Right ventricle myocardium superior (tissue), 1 donor: ENCODE results near the gene FRMPD4. TPM values are rescaled to one million over a fixed set of nuclear protein-coding genes. Genes with fewer than 3 reads are reported as not detected.
A peak's percentile ranks its signal among the peaks of the same experiment; 100 is the strongest.

Experiments used
- ATAC-seq: fragments of 200-7000 bp; cut with Tn5 transposase; one replicate; pipeline ENCODE4 v1.9.1; 2020; ENCODE audit warnings: mild to moderate bottlenecking; ENCODE audit not compliant: poor library complexity
- DNase-seq: peaks from one replicate; pipeline ENCODE4 v3.0.0-alpha.2; 2020
- intact Hi-C: fragments of 100-400 bp; cut with DNase I; formaldehyde crosslinking; loops from one replicate; pipeline ENCODE4 v1.11.2; 2022
- total RNA-seq: library from RNA; stranded (reverse); fragmentation: NEBNext Ultra II Directional; extraction: Animal tissue kit (Norgen Biotek cat#: 25700); gene quantifications from one replicate; pipeline ENCODE4 v1.2.1, GENCODE V29; 2021
- donor health status: DM: no; HTN: yes; CAD: no; lungs with severe emphysema.

Gene FRMPD4
- total RNA-seq, 1 donor from 2014 or later, result 1.3 TPM

DNA sequence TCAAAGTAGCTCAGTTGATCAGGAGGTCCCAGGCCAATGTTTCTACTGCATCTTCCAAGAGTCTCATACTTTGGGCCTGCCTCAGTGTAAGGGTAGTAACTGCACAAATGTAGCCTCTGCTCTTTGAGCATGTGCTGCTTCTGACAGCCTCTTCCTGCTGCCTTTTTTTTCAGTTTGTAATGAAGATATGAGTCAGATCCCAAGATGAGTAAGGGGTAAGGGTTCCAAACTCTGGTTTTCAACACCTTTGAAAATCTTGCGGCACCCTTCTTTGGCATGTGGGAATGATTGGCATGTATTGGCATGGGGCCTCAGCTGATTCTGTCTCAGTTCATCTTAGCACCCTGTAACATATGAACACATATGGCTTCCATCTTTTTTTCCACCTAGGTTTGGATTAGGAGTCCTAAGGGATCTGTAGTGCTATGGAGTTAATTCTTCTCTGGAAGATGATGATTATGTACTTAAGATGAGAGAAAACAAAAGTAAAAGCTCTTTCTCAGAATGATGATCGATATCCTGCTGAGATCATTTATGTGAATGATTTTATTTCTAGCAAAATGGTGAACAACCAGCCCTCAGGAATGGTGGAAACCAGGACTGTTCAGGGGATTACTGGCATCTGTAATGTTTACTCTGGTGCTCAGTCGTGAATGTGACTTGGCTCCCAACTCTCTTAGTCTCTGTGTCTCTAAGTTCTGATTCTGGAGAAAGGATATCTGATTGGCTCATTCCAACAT, 534.3 kb downstream of the FRMPD4 start:
- intact Hi-C loops, result no loop called here
- DNase-seq, result no peak
- no peak for ATAC-seq

- ATAC-seq (no peak), DNase-seq (no peak)
- intact Hi-C loops, result no loop called here
Observed at GRCh38 chrX:12673487-12673886, 535.2 kb downstream of the FRMPD4 start.

- intact Hi-C loops, result no loop called here
- ATAC-seq, result no peak
Observed at GRCh38 chrX:12679522-12679921, 541.2 kb downstream of the FRMPD4 start.

GRCh38 chrX:12681047-12681446, 542.8 kb downstream of the FRMPD4 start:
- ATAC-seq (no peak), DNase-seq (no peak)
- intact Hi-C loops, result no loop called here

More at GRCh38 chrX:12679522-12679921, 541.2 kb downstream of the FRMPD4 start:
- DNase-seq, result no peak

- ATAC-seq (no peak), DNase-seq (no peak)
- intact Hi-C loops, result no loop called here
Observed at GRCh38 chrX:12685541-12685940, 547.3 kb downstream of the FRMPD4 start.

DNA sequence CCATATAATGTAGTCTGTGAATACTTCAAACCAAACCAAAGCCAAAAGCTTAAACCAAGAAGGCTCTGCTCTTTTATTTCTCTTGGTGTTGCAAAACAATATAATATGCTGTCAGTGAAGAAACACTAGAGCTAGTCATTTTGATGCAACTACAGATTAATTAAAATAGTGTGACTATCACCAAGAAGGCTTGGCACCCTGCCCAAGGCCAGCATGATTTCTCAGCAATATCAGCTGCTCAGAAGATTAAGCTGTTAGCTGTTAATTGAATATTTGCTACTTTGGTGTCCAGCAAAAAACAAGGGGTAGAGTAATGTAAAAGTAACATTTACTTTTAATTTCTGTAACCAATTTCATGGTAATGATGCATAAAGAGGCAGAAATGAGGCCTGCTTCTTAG, 548.1 kb downstream of the FRMPD4 start:
- ATAC-seq (no peak), DNase-seq (no peak)
- intact Hi-C loops, result no loop called here

DNA sequence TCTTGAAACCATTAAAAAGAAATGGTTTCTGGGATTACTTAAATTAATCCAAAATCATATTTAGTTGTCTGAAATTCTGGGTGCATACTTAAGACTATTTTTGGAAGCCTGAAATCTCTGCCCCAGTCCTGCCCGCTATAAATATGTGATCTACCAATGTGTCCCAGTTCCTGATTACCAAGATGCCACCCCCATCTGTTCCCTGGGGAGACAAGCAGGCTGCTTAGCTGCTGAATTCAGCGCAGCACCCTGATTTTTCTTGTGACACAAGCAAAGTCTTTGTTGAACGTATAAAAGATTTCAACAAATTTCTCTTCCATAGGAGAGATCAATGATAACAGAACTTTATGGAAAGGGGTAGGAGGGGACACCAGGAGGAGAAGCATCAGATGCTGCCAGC, 552.4 kb downstream of the FRMPD4 start:
- ATAC-seq (no peak), DNase-seq (no peak)
- intact Hi-C loops, result no loop called here

DNA sequence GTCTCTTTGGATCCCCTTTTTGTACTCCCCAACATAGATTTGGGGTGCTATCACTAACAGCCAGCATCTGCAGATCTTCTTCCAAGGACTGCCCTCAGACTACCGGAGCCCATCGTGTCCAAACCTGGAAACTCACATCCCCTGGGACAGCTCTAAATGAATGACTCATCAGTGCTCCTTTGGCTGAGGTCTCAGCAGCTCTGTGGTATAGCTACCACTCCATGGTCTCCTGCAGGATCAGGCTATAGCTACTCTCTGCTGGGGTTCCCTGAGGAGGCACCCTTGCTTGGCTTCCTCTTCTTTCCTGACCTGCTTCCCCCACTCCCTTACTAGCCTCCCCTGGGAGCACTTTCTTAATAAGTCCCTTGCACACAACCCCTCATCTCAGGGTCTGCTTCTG, 555.5 kb downstream of the FRMPD4 start:
- no peak for ATAC-seq
- no peak for DNase-seq
- intact Hi-C loops, result no loop called here

DNA sequence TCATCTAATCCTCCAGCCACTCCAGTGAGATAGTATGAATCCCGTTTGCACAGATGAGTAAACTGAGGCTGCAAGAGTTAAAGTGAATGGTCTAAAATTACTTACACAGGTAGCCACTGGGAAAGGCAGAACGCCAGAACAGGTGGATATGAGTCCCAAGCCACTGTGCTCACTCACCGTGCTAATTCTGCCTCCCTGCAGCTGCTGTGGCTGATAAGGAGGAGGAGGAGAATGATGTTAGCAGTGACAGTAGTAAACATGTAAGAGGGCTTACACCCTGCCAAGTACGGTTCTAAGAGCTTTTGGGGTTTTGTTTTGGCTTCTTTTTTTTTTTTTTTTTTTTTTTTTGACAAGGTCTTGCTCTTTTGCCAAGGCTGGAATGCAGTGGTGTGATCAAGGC, 562.5 kb downstream of the FRMPD4 start:
- DNase-seq, result no peak
- no peak for ATAC-seq
- intact Hi-C loops, result loop anchor here (10.0 kb wide), 1 partner anchor 626 kb away; no protein-coding TSS in a partner anchor

DNA sequence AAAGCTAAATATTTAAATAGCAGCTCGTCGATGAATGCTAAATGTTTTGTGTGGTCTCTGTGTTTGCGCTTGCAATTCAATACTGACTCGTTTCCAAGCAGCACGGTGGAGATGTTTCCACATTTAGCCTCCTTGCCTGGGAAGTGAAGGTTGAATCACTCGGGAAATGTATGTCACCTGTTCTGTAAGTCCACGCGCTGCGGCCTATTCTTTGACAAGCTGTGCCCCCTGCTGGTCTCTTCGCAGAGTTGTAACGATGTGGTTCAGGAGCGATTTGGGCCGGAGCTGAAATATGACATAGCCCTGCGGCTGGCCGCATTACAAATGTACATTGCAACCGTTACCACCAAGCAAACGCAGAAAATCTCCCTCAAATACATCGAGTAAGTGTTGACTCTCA, 563.4 kb downstream of the FRMPD4 start:
- ATAC-seq (peak; percentile 68), DNase-seq (peak; percentile 42)
- intact Hi-C loops, result loop anchor here (10.0 kb wide), 1 partner anchor 627 kb away; no protein-coding TSS in a partner anchor

DNA sequence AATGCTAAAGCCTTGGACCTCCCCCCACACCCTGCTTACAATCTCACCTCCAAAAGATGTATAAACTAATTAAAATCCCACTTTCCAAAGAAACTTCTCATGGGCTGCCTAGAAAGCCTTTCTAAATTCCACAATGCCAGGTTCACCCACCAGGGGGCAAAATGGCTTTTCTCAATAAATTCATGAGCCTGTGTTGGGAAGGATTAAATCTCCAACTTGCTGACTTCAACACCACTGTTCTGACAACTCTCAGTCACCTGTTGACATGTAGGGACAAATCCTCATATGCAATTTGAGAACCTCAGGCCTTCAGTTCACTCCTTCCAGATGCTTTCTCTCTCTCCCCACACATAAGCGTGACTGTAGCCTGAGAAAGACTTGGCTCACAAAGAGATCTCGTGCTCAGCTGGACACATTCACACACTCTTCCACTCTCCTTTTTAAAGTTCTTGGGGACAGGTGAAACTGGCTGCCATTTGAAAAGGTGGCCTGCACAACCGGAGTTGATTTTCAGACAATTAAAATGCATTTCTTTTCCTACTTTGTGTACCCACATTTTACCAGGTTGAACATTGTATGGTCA, 564.3 kb downstream of the FRMPD4 start:
- intact Hi-C loops, result loop anchor here (10.0 kb wide), 1 partner anchor 628 kb away; no protein-coding TSS in a partner anchor
- no peak for DNase-seq

DNA sequence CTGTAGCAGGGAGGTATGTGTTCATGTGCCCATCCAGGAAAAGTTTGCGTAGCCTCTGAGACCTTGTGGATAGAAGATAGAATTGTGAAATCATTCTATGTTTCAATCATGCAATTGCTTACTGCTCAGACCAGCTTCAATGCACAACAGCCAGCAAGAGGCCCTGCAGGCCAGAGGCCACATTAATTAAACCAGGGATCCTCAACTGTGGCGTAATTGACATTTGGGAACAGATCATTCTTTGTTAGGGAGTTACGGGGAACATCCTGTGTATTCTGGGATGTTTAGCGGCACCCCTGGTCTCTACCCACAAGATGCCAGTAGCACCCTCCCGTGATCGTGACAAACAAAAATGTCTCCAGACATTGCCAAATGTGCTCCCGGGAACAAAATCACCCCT, 566.4 kb downstream of the FRMPD4 start:
- DNase-seq, result no peak
- intact Hi-C loops, result loop anchor here (10.0 kb wide), 1 partner anchor 630 kb away; no protein-coding TSS in a partner anchor
- no peak for ATAC-seq

More for the DNA sequence above, 564.3 kb downstream of the FRMPD4 start:
- no peak for ATAC-seq

DNA sequence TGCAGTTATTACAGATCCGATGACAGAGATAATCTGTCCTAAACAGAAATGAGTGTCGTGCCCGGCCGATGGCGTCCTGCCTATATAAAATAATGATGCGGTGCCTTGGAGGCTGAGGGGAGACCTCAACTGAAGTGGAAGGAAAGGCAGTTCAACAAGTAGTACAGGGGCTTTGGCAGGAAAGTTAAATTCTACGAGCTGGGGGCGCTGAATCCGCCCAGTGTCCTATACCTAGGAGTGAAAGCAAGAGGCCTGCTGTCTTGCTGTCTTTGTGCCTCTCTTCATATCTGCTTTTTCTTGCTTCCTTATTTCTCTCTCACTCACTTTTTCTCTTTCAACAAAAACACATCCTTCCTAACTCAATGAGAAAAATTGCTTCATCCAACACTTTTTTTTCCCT, 570.8 kb downstream of the FRMPD4 start:
- no peak for ATAC-seq
- intact Hi-C loops, result loop anchor here (10.0 kb wide), 1 partner anchor 634 kb away; no protein-coding TSS in a partner anchor
- DNase-seq, result no peak

- ATAC-seq, result no peak
- no peak for DNase-seq
- intact Hi-C loops, result no loop called here
Observed at GRCh38 chrX:12711435-12712040, 573.3 kb downstream of the FRMPD4 start.

DNA sequence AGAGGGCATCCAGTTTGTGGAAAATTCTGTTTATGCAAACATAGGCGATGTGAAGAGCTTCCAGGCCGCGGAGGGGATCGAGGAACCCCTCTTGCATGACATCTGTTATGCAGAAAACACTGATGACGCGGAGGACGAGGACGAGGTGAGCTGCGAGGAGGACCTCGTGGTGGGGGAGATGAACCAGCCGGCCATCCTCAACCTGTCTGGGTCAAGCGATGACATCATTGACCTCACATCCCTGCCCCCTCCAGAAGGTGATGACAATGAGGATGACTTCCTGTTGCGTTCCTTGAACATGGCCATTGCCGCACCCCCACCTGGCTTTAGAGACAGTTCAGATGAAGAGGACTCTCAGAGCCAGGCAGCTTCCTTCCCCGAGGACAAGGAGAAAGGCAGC, 578.3 kb downstream of the FRMPD4 start:
- DNase-seq (no peak), ATAC-seq (no peak)
- intact Hi-C loops, result no loop called here

DNA sequence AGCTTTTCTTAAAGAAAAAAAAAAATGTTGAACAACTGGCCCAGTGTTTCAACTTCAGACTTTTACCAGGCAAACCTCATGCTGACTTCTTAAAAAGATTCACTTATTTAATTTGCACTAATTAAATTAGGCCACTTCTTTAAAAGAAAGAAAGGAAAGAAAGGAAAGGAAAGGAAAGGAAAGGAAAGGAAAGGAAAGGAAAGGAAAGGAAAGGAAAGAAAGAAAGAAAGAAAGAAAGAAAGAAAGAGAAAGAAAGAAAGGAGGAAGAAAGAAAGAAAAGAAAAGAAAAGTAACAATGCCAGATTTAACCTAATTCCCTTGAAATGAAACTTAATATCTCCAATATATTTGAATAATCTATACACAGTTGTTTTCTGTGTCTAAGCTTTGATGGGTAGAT, 581.6 kb downstream of the FRMPD4 start:
- ATAC-seq (no peak), DNase-seq (no peak)
- intact Hi-C loops, result no loop called here

GRCh38 chrX:12721042-12721441, 582.8 kb downstream of the FRMPD4 start:
- intact Hi-C loops, result no loop called here
- ATAC-seq, result no peak
- DNase-seq, result no peak

- ATAC-seq, result no peak
- intact Hi-C loops, result no loop called here
- no peak for DNase-seq
Observed at GRCh38 chrX:12722314-12722713, 584.0 kb downstream of the FRMPD4 start.

GRCh38 chrX:12741416-12741815, 603.1 kb downstream of the FRMPD4 start:
- ATAC-seq (no peak), DNase-seq (no peak)
- intact Hi-C loops, result no loop called here

- DNase-seq, result no peak
- no peak for ATAC-seq
- intact Hi-C loops, result no loop called here
Observed at GRCh38 chrX:12747433-12747832, 609.2 kb downstream of the FRMPD4 start.
